SK-N-SH (cell line): Measurements from ENCODE around the gene FCRL3.

ENCODE experiments used
- CHD2 ChIP-seq: fragments of 150-350 bp; IDR thresholded peaks from 2 replicates; pipeline ENCODE4 v1.6.1; 2018; ENCODE audit warnings: low read length; ENCODE audit not compliant: partially characterized antibody
- JUND ChIP-seq: IDR thresholded peaks from 2 replicates; pipeline ENCODE4 v1.4.0; 2012
- POLR2AphosphoS5 ChIP-seq: IDR thresholded peaks from 2 replicates; pipeline ENCODE4 v1.6.1; 2012; ENCODE audit warnings: low read depth, low read length
- TF ChIP-seq, protein P1 (sequence below): fragments of 200-600 bp; sonication (generic); IDR thresholded peaks from 2 replicates; pipeline ENCODE4 v1.6.1; 2017; ENCODE audit warnings: antibody characterized with exemption, mild to moderate bottlenecking, moderate library complexity
- TF ChIP-seq, protein P2 (sequence below): IDR thresholded peaks from 2 replicates; pipeline ENCODE4; 2012

DNA sequence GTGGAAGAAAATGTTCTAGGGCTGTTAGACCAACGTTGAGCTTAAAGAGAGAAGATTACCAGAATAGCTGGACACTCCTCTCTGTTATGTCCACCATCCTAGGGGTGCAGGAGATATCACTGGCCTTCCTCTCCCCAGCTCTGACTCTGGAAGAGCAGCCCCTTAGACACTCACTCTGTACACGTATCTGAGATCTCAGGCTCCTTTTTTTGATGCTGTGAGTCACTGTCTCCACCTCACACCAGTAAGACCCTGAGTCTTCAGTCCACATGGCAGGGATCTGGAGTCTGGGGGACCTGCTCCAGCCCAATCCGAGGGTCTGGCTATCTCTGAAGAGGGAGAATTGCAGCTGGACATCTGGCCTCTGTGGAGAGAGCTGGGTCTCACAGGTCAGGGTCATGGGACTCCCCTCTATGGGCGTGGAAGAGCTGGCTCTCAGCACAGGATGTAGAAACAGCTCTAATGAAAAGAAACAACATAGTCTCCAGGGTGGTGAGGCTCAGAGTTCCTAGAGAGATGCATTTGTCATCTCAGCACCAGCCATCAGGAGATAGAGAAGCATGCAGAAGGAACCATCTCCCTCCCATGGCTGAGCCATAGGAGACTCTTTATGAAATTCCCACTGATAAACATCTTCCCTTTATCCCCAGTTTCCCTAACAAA, 3.5 kb downstream of the FCRL3 start:
- TF ChIP-seq CHD2 (no peak), JUND (no peak), POLR2AphosphoS5 (no peak)
- TF ChIP-seq, protein P1, sequence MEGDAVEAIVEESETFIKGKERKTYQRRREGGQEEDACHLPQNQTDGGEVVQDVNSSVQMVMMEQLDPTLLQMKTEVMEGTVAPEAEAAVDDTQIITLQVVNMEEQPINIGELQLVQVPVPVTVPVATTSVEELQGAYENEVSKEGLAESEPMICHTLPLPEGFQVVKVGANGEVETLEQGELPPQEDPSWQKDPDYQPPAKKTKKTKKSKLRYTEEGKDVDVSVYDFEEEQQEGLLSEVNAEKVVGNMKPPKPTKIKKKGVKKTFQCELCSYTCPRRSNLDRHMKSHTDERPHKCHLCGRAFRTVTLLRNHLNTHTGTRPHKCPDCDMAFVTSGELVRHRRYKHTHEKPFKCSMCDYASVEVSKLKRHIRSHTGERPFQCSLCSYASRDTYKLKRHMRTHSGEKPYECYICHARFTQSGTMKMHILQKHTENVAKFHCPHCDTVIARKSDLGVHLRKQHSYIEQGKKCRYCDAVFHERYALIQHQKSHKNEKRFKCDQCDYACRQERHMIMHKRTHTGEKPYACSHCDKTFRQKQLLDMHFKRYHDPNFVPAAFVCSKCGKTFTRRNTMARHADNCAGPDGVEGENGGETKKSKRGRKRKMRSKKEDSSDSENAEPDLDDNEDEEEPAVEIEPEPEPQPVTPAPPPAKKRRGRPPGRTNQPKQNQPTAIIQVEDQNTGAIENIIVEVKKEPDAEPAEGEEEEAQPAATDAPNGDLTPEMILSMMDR = no peak
- TF ChIP-seq, protein P2, sequence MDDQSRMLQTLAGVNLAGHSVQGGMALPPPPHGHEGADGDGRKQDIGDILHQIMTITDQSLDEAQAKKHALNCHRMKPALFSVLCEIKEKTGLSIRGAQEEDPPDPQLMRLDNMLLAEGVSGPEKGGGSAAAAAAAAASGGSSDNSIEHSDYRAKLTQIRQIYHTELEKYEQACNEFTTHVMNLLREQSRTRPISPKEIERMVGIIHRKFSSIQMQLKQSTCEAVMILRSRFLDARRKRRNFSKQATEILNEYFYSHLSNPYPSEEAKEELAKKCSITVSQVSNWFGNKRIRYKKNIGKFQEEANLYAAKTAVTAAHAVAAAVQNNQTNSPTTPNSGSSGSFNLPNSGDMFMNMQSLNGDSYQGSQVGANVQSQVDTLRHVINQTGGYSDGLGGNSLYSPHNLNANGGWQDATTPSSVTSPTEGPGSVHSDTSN = no peak
